Subcutaneous abdominal adipose tissue (tissue), 5 donors: ENCODE measurements around the gene SPIN3.
"Not testable (repeated sequence)": the region's sequence is repeated elsewhere in the genome, so short reads cannot be mapped to it uniquely, and the experiment has no call there.

Source experiments
- H3K27ac ChIP-seq: one replicate; pipeline ENCODE4 v1.7.0; 2013; ENCODE audit warnings: low read depth, mild to moderate bottlenecking, inconsistent platforms, low read length, moderate library complexity
- H3K27me3 ChIP-seq, 5 donors: one replicate each; pipeline ENCODE4 v1.7.0; 2013; ENCODE audit warnings: low read length in 5 of 5, inconsistent platforms in 1 of 5; ENCODE audit not compliant: control insufficient read depth in 5 of 5, insufficient read depth in 4 of 5
- H3K36me3 ChIP-seq, 5 donors: one replicate each; pipeline ENCODE4 v1.7.0; 2013; ENCODE audit warnings: low read length in 5 of 5; ENCODE audit not compliant: control insufficient read depth in 5 of 5, insufficient read depth in 5 of 5
- H3K4me1 ChIP-seq, 5 donors: one replicate each; pipeline ENCODE4 v1.7.0; 2013; ENCODE audit warnings: low read length in 5 of 5, mild to moderate bottlenecking in 3 of 5, moderate library complexity in 1 of 5; ENCODE audit not compliant: control insufficient read depth in 5 of 5, insufficient read depth in 5 of 5
- H3K4me3 ChIP-seq, 5 donors: one replicate each; pipeline ENCODE4 v1.7.0; 2013; ENCODE audit warnings: low read length in 5 of 5, low read depth in 1 of 5
- H3K9ac ChIP-seq, 5 donors: one replicate each; pipeline ENCODE4 v1.7.0; 2013; ENCODE audit warnings: low read length in 5 of 5, mild to moderate bottlenecking in 4 of 5, moderate library complexity in 3 of 5
- H3K9me3 ChIP-seq, 5 donors: one replicate each; pipeline ENCODE4 v1.7.0; 2013; ENCODE audit warnings: low read length in 5 of 5; ENCODE audit not compliant: control insufficient read depth in 5 of 5
- donor health status: healthy.
- donor health status: healthy.
- donor health status: healthy.
- donor health status: healthy.
- donor health status: healthy.

Gene SPIN3

GRCh38 chrX:56969559-56969958 is 25.8 kb downstream of the SPIN3 start:
- Histone ChIP-seq H3K36me3 (peaks cover 0 to 3% (median 0%) of the 10 kb centered on the region in 5 donors), H3K4me3 (no peak overlapping the region), H3K27me3 (peaks cover 0 to 2% (median 0%) of the 10 kb centered on the region in 5 donors), H3K4me1 (peaks cover 0 to 3% (median 0%) of the 10 kb centered on the region in 5 donors), H3K27ac (no peak overlapping the region), H3K9me3 (no peaks in the 10 kb centered on the region), H3K9ac (no peak overlapping the region)

- Histone ChIP-seq H3K36me3 (peaks cover 0 to 3% (median 0%) of the 10 kb centered on the region in 5 donors), H3K9me3 (no peaks in the 10 kb centered on the region), H3K4me1 (no peaks in the 10 kb centered on the region), H3K4me3 (no peak overlapping the region), H3K27ac (no peak overlapping the region), H3K27me3 (peaks cover 0 to 3% (median 0%) of the 10 kb centered on the region in 5 donors), H3K9ac (no peak overlapping the region)
Observed at GRCh38 chrX:56968980-56969379, 26.4 kb downstream of the SPIN3 start.

GRCh38 chrX:56963377-56963776 is 32.0 kb downstream of the SPIN3 start:
- Histone ChIP-seq H3K36me3 (peaks cover 0 to 3% (median 0%) of the 10 kb centered on the region in 5 donors), H3K27me3 (peaks cover 0 to 3% (median 0%) of the 10 kb centered on the region in 5 donors), H3K4me1 (no peaks in the 10 kb centered on the region), H3K27ac (no peak overlapping the region), H3K9ac (no peak overlapping the region), H3K9me3 (no peaks in the 10 kb centered on the region), H3K4me3 (no peak overlapping the region)

- no peaks in the 10 kb centered on the region for H3K4me1 ChIP-seq
- H3K9ac ChIP-seq, result no peak overlapping the region
- no peak overlapping the region for H3K4me3 ChIP-seq
- no peaks in the 10 kb centered on the region for H3K9me3 ChIP-seq
- no peaks in the 10 kb centered on the region for H3K36me3 ChIP-seq
- H3K27ac ChIP-seq, result no peak overlapping the region
- no peaks in the 10 kb centered on the region for H3K27me3 ChIP-seq
Observed at GRCh38 chrX:56947699-56948098, 47.6 kb downstream of the SPIN3 start.

GRCh38 chrX:56946201-56946600 is 49.1 kb downstream of the SPIN3 start:
- H3K9ac ChIP-seq, H3K4me1 ChIP-seq, H3K9me3 ChIP-seq, H3K4me3 ChIP-seq, H3K27me3 ChIP-seq, H3K36me3 ChIP-seq, H3K27ac ChIP-seq: not testable (repeated sequence)

- not testable (repeated sequence) for H3K27me3 ChIP-seq
Observed at GRCh38 chrX:56945226-56945625, 50.1 kb downstream of the SPIN3 start.

GRCh38 chrX:56943264-56943663 is 52.1 kb downstream of the SPIN3 start:
- H3K27ac ChIP-seq, result no peak overlapping the region
- no peak overlapping the region for H3K4me3 ChIP-seq

More at GRCh38 chrX:56945226-56945625, 50.1 kb downstream of the SPIN3 start:
- not testable (repeated sequence) for H3K4me1 ChIP-seq, H3K27ac ChIP-seq, H3K9ac ChIP-seq, H3K4me3 ChIP-seq, H3K36me3 ChIP-seq, H3K9me3 ChIP-seq

More at GRCh38 chrX:56943264-56943663, 52.1 kb downstream of the SPIN3 start:
- H3K9me3 ChIP-seq, result no peaks in the 10 kb centered on the region
- no peaks in the 10 kb centered on the region for H3K27me3 ChIP-seq
- no peaks in the 10 kb centered on the region for H3K36me3 ChIP-seq
- H3K9ac ChIP-seq, result no peak overlapping the region
- no peaks in the 10 kb centered on the region for H3K4me1 ChIP-seq
